ENCODE data around the gene USP35. TPM values are rescaled to one million over a fixed set of nuclear protein-coding genes. Genes with fewer than 3 reads are reported as not detected.
A peak's percentile ranks its signal among the peaks of the same experiment; 100 is the strongest.

Gene USP35
- 11.8 TPM for total RNA-seq

- H3K36me3 ChIP-seq, result no peaks in the 10 kb centered on the region
- intact Hi-C loops (cut with DNase I), result loop anchor here (10.0 kb wide), 1 partner anchor 124 kb away; the partner anchor contains the start of gene THRSP
- H3K4me1 ChIP-seq, result peaks cover 65% of the 10 kb centered on the region
- TF ChIP-seq, protein P1, sequence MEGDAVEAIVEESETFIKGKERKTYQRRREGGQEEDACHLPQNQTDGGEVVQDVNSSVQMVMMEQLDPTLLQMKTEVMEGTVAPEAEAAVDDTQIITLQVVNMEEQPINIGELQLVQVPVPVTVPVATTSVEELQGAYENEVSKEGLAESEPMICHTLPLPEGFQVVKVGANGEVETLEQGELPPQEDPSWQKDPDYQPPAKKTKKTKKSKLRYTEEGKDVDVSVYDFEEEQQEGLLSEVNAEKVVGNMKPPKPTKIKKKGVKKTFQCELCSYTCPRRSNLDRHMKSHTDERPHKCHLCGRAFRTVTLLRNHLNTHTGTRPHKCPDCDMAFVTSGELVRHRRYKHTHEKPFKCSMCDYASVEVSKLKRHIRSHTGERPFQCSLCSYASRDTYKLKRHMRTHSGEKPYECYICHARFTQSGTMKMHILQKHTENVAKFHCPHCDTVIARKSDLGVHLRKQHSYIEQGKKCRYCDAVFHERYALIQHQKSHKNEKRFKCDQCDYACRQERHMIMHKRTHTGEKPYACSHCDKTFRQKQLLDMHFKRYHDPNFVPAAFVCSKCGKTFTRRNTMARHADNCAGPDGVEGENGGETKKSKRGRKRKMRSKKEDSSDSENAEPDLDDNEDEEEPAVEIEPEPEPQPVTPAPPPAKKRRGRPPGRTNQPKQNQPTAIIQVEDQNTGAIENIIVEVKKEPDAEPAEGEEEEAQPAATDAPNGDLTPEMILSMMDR (IDR thresholded peaks at IDR 0.05), result no peak
- TF ChIP-seq POLR2A (IDR thresholded peaks at IDR 0.05) (peak in 1 of 2 donors; percentile 79), POLR2AphosphoS5 (IDR thresholded peaks at IDR 0.05; ENCODE audit: insufficient read depth in 1 of 2, low read depth in 1 of 2) (peak; percentile 76 to 99)
- H3K4me3 ChIP-seq, result peak within 1 kb of the TSS; percentile 70 to 93
- peak in 1 of 2 donors; percentile 97 for DNase-seq (ENCODE audit: extremely low spot score in 2 of 2)
- H3K27me3 ChIP-seq, result no peaks in the 10 kb centered on the region
- peak within 1 kb of the TSS; percentile 89 for H3K27ac ChIP-seq
- no peaks in the 10 kb centered on the region for H3K9me3 ChIP-seq
Observed at GRCh38 chr11:78188286-78189173, at the start of gene USP35, which contains the start of gene KCTD21. Gene USP35, plus strand, starts transcription at chr11:78188919. Its CDS starts 7,327 bp downstream, at chr11:78196246. Gene KCTD21, minus strand, starts transcription at chr11:78188626. Its CDS starts 14,072 bp downstream, at chr11:78174554.

GRCh38 chr11:78139422-78140391 lies 49.0 kb upstream of the USP35 start, which contains the start of gene ALG8:
Gene ALG8, minus strand, starts transcription at chr11:78139626. Its CDS starts 38 bp downstream, at chr11:78139588.
- intact Hi-C loops (cut with DNase I), result loop anchor here (10.0 kb wide), 2 partner anchors 285 to 425 kb away; no protein-coding TSS in a partner anchor
- peak in 1 of 2 donors; percentile 93 for DNase-seq (ENCODE audit: extremely low spot score in 2 of 2)
- Histone ChIP-seq H3K9me3 (no peaks in the 10 kb centered on the region), H3K27me3 (no peaks in the 10 kb centered on the region), H3K4me3 (peak within 1 kb of the TSS; percentile 66 to 89), H3K27ac (peak within 1 kb of the TSS; percentile 34), H3K4me1 (peaks cover 20% of the 10 kb centered on the region), H3K36me3 (no peaks in the 10 kb centered on the region)
- TF ChIP-seq POLR2A (IDR thresholded peaks at IDR 0.05) (no peak), POLR2AphosphoS5 (IDR thresholded peaks at IDR 0.05; ENCODE audit: insufficient read depth in 1 of 2, low read depth in 1 of 2) (peak; percentile 86 to 99)
- TF ChIP-seq, protein P1 (IDR thresholded peaks at IDR 0.05), result no peak

- Histone ChIP-seq H3K4me3 (peak overlapping the region in 1 of 2 donors; percentile 89), H3K36me3 (no peaks in the 10 kb centered on the region), H3K9me3 (no peaks in the 10 kb centered on the region), H3K27ac (no peak overlapping the region), H3K4me1 (peaks cover 20% of the 10 kb centered on the region), H3K27me3 (no peaks in the 10 kb centered on the region)
- DNase-seq (ENCODE audit: extremely low spot score in 2 of 2), result no peak
- TF ChIP-seq, protein P1 (IDR thresholded peaks at IDR 0.05), result no peak
- TF ChIP-seq POLR2A (IDR thresholded peaks at IDR 0.05) (no peak), POLR2AphosphoS5 (IDR thresholded peaks at IDR 0.05; ENCODE audit: insufficient read depth in 1 of 2, low read depth in 1 of 2) (no peak)
- intact Hi-C loops (cut with DNase I), result loop anchor here (10.0 kb wide), 2 partner anchors 284 to 424 kb away; no protein-coding TSS in a partner anchor
Observed at GRCh38 chr11:78140392-78141077, 48.2 kb upstream of the USP35 start.

GRCh38 chr11:78145511-78146025 lies 43.2 kb upstream of the USP35 start:
- intact Hi-C loops (cut with DNase I), result loop anchor here (10.0 kb wide), 2 partner anchors 279 to 419 kb away; no protein-coding TSS in a partner anchor
- no peak overlapping the region for H3K27ac ChIP-seq
- H3K36me3 ChIP-seq, result no peaks in the 10 kb centered on the region
- H3K4me1 ChIP-seq, result peaks cover 4% of the 10 kb centered on the region
- H3K9me3 ChIP-seq, result no peaks in the 10 kb centered on the region
- H3K4me3 ChIP-seq, result no peak overlapping the region
- TF ChIP-seq POLR2AphosphoS5 (IDR thresholded peaks at IDR 0.05; ENCODE audit: insufficient read depth in 1 of 2, low read depth in 1 of 2), result no peak
- TF ChIP-seq POLR2A (IDR thresholded peaks at IDR 0.05), result no peak
- TF ChIP-seq, protein P1 (IDR thresholded peaks at IDR 0.05), result no peak
- no peaks in the 10 kb centered on the region for H3K27me3 ChIP-seq
- DNase-seq (ENCODE audit: extremely low spot score in 2 of 2), result no peak
